KMS-11 (cell line): ENCODE data around the gene SLCO4A1.

Experiments used
- H2AFZ ChIP-seq: fragments of 200-600 bp; sonication (generic); 2 replicates; pipeline ENCODE4 v1.6.1; 2016; ENCODE audit warnings: antibody characterized with exemption, mixed run types, low read depth
- H3K27ac ChIP-seq: fragments of 200-600 bp; sonication (generic); 2 replicates; pipeline ENCODE4 v1.6.1; 2016; ENCODE audit warnings: mild to moderate bottlenecking, mixed run types
- H3K27me3 ChIP-seq: fragments of 200-600 bp; sonication (generic); 2 replicates; pipeline ENCODE4 v1.6.1; 2017; ENCODE audit warnings: mild to moderate bottlenecking, low read depth, mixed run types, moderate library complexity; ENCODE audit not compliant: insufficient read depth
- H3K36me3 ChIP-seq: fragments of 200-600 bp; sonication (generic); 2 replicates; pipeline ENCODE4 v1.6.1; 2017; ENCODE audit warnings: mild to moderate bottlenecking, mixed run types; ENCODE audit not compliant: insufficient read depth
- H3K4me1 ChIP-seq: fragments of 200-600 bp; sonication (generic); 2 replicates; pipeline ENCODE4 v1.6.1; 2016; ENCODE audit warnings: mild to moderate bottlenecking, low read depth, mixed run types; ENCODE audit not compliant: poor library complexity, severe bottlenecking
- H3K4me2 ChIP-seq: fragments of 200-600 bp; sonication (generic); 2 replicates; pipeline ENCODE4 v1.7.0; 2016; ENCODE audit warnings: mild to moderate bottlenecking, mixed run types
- H3K4me3 ChIP-seq: fragments of 200-600 bp; sonication (generic); IDR thresholded peaks from 2 replicates; pipeline ENCODE4 v1.6.1; 2017; ENCODE audit warnings: low read depth, low read length, mixed read lengths; ENCODE audit not compliant: insufficient read depth
- H3K79me2 ChIP-seq: fragments of 200-600 bp; sonication (generic); 2 replicates; pipeline ENCODE4 v1.6.1; 2016; ENCODE audit warnings: low read depth, mixed run types; ENCODE audit not compliant: insufficient read depth
- H3K9ac ChIP-seq: fragments of 200-600 bp; sonication (generic); 2 replicates; pipeline ENCODE4 v1.6.1; 2016; ENCODE audit warnings: mild to moderate bottlenecking, mixed run types
- H4K20me1 ChIP-seq: fragments of 200-600 bp; sonication (generic); 2 replicates; pipeline ENCODE4 v1.6.1; 2016; ENCODE audit warnings: mild to moderate bottlenecking, mixed run types; ENCODE audit not compliant: insufficient read depth
- CTCF ChIP-seq: fragments of 200-600 bp; sonication (generic); conservative IDR thresholded peaks from 2 replicates; pipeline ENCODE4 v1.6.1; 2017; ENCODE audit warnings: low read depth, mild to moderate bottlenecking, antibody characterized with exemption, low read length, moderate library complexity, mixed read lengths

The SLCO4A1 gene

GRCh38 chr20:62660240-62660615 lies 17.9 kb downstream of the SLCO4A1 start:
- no peak for TF ChIP-seq CTCF
- no peaks in the 10 kb centered on the region for H3K4me1 ChIP-seq
- H3K4me3 ChIP-seq: no peak overlapping the region
- no peak overlapping the region for H3K27ac ChIP-seq
- H3K9ac ChIP-seq: no peak overlapping the region
- no peaks in the 10 kb centered on the region for H3K79me2 ChIP-seq
- no peak overlapping the region for H3K4me2 ChIP-seq
- no peak overlapping the region for H2AFZ ChIP-seq
- H3K27me3 ChIP-seq: no peaks in the 10 kb centered on the region
- no peaks in the 10 kb centered on the region for H3K36me3 ChIP-seq
- no peaks in the 10 kb centered on the region for H4K20me1 ChIP-seq

GRCh38 chr20:62660768-62661167 lies 18.5 kb downstream of the SLCO4A1 start:
- Histone ChIP-seq H3K4me3 (no peak overlapping the region), H3K79me2 (no peaks in the 10 kb centered on the region), H2AFZ (no peak overlapping the region), H3K4me1 (no peaks in the 10 kb centered on the region), H3K36me3 (no peaks in the 10 kb centered on the region), H3K4me2 (no peak overlapping the region), H4K20me1 (no peaks in the 10 kb centered on the region), H3K9ac (no peak overlapping the region), H3K27me3 (no peaks in the 10 kb centered on the region), H3K27ac (no peak overlapping the region)
- TF ChIP-seq CTCF: no peak

DNA sequence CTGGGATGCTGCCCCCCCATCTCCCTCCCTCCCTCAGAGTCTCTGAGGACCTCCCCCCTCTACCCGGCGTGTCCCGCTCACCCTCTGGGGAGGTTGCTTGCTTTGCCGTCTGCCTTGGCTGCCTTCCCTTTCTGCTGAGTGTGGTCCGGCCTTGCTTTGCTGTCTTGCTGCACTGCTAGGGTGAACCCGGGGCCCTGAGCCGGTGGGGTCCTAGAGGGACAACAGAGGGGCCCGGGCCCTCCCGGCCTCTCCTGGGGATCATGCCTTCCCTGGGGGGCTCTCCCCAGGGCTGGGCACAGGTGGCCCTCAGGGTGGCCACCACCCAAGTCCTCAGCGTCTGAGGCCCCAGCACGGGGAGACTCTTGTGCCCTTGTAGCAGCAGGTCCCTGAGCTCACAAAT lies 19.3 kb downstream of the SLCO4A1 start:
- no peak overlapping the region for H3K9ac ChIP-seq
- no peaks in the 10 kb centered on the region for H3K79me2 ChIP-seq
- H3K27ac ChIP-seq: no peak overlapping the region
- H3K4me3 ChIP-seq: no peak overlapping the region
- H4K20me1 ChIP-seq: no peaks in the 10 kb centered on the region
- no peaks in the 10 kb centered on the region for H3K4me1 ChIP-seq
- H3K4me2 ChIP-seq: no peak overlapping the region
- H3K27me3 ChIP-seq: no peaks in the 10 kb centered on the region
- TF ChIP-seq CTCF: no peak
- no peaks in the 10 kb centered on the region for H3K36me3 ChIP-seq
- H2AFZ ChIP-seq: no peak overlapping the region

DNA sequence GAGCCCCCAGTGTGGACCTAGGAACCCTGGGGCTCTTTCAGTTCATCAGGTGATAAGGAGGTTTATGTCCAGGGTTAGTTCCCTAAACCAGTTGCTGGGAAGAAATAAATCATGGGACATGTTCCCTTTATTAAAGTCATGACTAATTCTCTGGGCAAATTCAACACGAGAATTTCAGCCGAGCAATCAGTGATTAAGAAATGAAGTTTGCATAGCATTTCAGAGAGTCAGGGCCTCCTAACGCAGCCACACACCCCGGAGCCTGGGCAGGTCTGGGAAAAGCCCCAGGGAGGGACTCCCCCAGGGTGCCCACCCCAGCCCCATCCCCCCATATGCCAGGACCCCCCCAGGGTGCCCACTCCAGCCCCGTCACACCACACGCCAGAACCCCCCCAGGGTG lies 20.1 kb downstream of the SLCO4A1 start:
- H3K79me2 ChIP-seq: no peaks in the 10 kb centered on the region
- no peak overlapping the region for H3K4me3 ChIP-seq
- no peak overlapping the region for H3K27ac ChIP-seq
- H2AFZ ChIP-seq: no peak overlapping the region
- no peak for TF ChIP-seq CTCF
- H3K27me3 ChIP-seq: no peaks in the 10 kb centered on the region
- no peak overlapping the region for H3K9ac ChIP-seq
- no peaks in the 10 kb centered on the region for H3K4me1 ChIP-seq
- no peaks in the 10 kb centered on the region for H4K20me1 ChIP-seq
- H3K4me2 ChIP-seq: no peak overlapping the region
- no peaks in the 10 kb centered on the region for H3K36me3 ChIP-seq
